Subcutaneous abdominal adipose tissue (tissue), 5 donors: ENCODE results near the gene DPRX.

Source experiments
- H3K27ac ChIP-seq: one replicate; pipeline ENCODE4 v1.7.0; 2013; ENCODE audit warnings: low read depth, mild to moderate bottlenecking, inconsistent platforms, low read length, moderate library complexity
- H3K27me3 ChIP-seq, 5 donors: one replicate each; pipeline ENCODE4 v1.7.0; 2013; ENCODE audit warnings: low read length in 5 of 5, inconsistent platforms in 1 of 5; ENCODE audit not compliant: control insufficient read depth in 5 of 5, insufficient read depth in 4 of 5
- H3K36me3 ChIP-seq, 5 donors: one replicate each; pipeline ENCODE4 v1.7.0; 2013; ENCODE audit warnings: low read length in 5 of 5; ENCODE audit not compliant: control insufficient read depth in 5 of 5, insufficient read depth in 5 of 5
- H3K4me1 ChIP-seq, 5 donors: one replicate each; pipeline ENCODE4 v1.7.0; 2013; ENCODE audit warnings: low read length in 5 of 5, mild to moderate bottlenecking in 3 of 5, moderate library complexity in 1 of 5; ENCODE audit not compliant: control insufficient read depth in 5 of 5, insufficient read depth in 5 of 5
- H3K4me3 ChIP-seq, 5 donors: one replicate each; pipeline ENCODE4 v1.7.0; 2013; ENCODE audit warnings: low read length in 5 of 5, low read depth in 1 of 5
- H3K9ac ChIP-seq, 5 donors: one replicate each; pipeline ENCODE4 v1.7.0; 2013; ENCODE audit warnings: low read length in 5 of 5, mild to moderate bottlenecking in 4 of 5, moderate library complexity in 3 of 5
- H3K9me3 ChIP-seq, 5 donors: one replicate each; pipeline ENCODE4 v1.7.0; 2013; ENCODE audit warnings: low read length in 5 of 5; ENCODE audit not compliant: control insufficient read depth in 5 of 5
- donor health status: healthy.
- donor health status: healthy.
- donor health status: healthy.
- donor health status: healthy.
- donor health status: healthy.

DPRX gene, protein sequence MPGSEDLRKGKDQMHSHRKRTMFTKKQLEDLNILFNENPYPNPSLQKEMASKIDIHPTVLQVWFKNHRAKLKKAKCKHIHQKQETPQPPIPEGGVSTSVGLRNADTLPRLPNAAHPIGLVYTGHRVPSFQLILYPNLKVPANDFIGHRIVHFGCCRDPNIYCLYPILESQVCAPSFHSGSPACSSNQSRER

DNA sequence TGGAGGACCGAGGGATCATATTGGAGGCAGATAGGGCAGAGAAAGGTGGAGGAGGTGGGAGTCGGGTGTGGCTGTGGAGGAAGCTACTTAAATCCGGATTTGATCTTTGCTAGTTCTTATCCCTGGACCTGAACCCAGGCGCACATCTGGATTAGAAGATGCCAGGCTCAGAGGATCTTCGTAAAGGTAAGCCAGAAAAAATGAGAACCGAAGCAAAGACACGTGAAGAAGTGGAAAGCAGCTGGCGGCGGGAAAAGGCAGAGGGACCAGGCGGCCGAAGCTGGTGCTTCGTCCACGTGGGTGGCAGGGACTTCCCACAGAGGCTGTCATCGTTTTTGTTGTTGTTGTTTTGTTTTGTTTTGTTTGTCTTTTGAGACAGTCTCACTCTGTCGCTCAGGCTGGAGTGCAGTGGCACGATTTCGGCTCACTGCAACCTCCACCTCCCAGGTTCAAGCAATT is at the start of gene DPRX:
Gene DPRX, plus strand, starts transcription at position 51 of the 459 bp plus-strand sequence. Its CDS starts 108 bp downstream, at position 159.
- H3K9me3 ChIP-seq, result no peaks in the 10 kb centered on the region
- no peaks in the 10 kb centered on the region for H3K4me1 ChIP-seq
- no peak within 1 kb of the TSS for H3K9ac ChIP-seq
- no peak within 1 kb of the TSS for H3K4me3 ChIP-seq
- H3K36me3 ChIP-seq, result no peaks in the 10 kb centered on the region
- H3K27me3 ChIP-seq, result no peaks in the 10 kb centered on the region
- no peak within 1 kb of the TSS for H3K27ac ChIP-seq

DNA sequence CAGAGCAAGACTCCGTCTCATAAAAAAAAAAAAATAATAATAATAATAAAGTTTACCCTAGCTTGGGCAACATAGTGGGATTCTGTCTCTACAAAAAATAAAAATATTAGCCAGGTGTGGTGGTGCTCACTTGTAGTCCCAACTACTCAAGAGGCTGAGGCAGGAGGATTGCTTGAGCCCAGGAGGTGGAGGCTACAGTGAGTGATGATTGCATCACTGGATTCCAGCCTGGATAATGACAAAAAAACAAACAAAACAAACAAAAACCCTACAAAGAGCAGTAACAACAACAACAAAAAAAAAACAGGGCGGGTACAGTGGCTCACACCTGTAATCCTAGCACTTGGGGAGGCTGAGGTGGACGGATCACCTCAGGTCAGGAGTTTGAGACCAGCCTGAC is 48.6 kb upstream of the DPRX start:
- Histone ChIP-seq H3K9me3 (peaks cover 0 to 9% (median 0%) of the 10 kb centered on the region in 5 donors), H3K4me1 (no peaks in the 10 kb centered on the region), H3K36me3 (peaks cover 0 to 8% (median 7%) of the 10 kb centered on the region in 5 donors), H3K9ac (no peak overlapping the region), H3K27me3 (no peaks in the 10 kb centered on the region), H3K27ac (no peak overlapping the region), H3K4me3 (no peak overlapping the region)

DNA sequence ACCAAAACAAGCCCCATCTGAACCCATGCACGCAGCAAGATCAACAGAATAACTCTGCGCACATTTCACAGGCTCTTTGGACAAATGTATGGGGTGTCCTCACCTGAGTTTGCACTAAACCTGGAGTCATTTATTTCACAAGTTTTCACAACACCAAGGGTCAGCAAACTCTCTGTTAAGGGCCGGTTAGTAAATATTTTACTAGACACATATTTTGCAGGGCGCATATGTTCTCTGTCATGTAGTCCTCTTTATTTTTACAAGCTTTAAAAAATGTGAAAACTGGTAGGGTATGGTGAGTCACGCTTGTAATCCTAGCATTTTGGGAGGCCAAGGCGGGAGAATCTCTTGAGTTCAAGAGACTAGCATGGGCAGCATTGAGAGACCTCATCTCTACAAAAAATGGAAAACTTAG is 45.5 kb upstream of the DPRX start:
- no peak overlapping the region for H3K4me3 ChIP-seq
- H3K27me3 ChIP-seq, result no peaks in the 10 kb centered on the region
- no peaks in the 10 kb centered on the region for H3K36me3 ChIP-seq
- H3K9me3 ChIP-seq, result no peaks in the 10 kb centered on the region
- no peaks in the 10 kb centered on the region for H3K4me1 ChIP-seq
- H3K27ac ChIP-seq, result no peak overlapping the region
- no peak overlapping the region for H3K9ac ChIP-seq

DNA sequence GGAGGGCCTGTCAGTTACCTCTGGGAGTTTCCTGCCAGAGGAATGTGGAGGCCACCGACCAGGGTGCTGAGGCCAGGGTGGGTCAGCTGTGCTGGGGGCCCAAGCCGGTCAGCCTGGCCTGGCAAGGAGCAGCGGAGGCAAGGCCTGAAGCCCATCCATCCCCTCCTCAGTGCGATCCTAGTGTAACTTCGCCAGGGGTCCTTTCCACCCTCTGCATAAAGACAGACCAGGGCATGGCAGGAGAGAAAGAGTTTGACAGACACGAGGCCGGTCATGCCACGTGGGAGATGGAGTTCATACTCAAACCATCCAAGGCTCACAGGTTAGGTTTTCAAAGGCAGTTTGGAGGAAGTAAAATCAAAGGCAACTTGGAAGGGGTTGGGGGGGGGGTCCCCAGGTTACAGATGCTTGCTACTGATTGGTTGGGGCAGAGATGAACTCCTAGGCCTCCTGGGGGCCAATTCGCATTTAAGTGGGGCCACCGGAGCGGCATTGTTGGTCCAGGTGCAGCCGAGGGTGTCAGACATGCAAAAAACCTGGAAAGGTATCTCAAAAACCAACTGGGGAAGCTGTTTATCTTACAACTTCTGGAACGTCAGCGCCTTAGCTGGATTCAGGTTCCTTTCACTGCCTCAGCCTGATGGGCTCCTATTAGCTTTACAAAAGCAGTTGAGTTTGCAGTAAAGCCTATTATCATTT is 36.8 kb upstream of the DPRX start:
- no peaks in the 10 kb centered on the region for H3K36me3 ChIP-seq
- no peaks in the 10 kb centered on the region for H3K27me3 ChIP-seq
- no peak overlapping the region for H3K4me3 ChIP-seq
- H3K27ac ChIP-seq, result no peak overlapping the region
- peaks cover 0 to 12% (median 5%) of the 10 kb centered on the region in 5 donors for H3K4me1 ChIP-seq
- H3K9me3 ChIP-seq, result no peaks in the 10 kb centered on the region
- H3K9ac ChIP-seq, result no peak overlapping the region

DNA sequence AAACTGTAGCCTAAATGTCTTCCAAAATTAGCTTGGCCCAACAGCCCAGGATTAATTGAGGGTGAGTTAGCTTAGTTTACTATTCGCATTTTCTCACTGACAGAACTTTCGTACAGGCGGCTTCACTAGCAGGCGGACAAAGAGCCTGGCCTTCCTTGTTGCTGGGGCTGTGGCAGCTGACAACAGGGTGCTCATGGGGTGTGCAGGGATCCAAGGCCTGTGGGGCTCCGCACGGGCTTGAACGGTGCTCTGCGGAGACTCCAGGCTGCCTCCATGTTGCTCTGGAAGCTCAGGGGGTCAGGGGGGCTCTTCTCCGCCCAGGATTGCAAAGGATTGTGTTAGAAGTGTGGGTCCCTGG is 36.3 kb upstream of the DPRX start:
- Histone ChIP-seq H3K4me1 (peaks cover 0 to 12% (median 5%) of the 10 kb centered on the region in 5 donors), H3K9ac (no peak overlapping the region), H3K9me3 (no peaks in the 10 kb centered on the region), H3K36me3 (no peaks in the 10 kb centered on the region), H3K4me3 (no peak overlapping the region), H3K27me3 (no peaks in the 10 kb centered on the region), H3K27ac (no peak overlapping the region)

DNA sequence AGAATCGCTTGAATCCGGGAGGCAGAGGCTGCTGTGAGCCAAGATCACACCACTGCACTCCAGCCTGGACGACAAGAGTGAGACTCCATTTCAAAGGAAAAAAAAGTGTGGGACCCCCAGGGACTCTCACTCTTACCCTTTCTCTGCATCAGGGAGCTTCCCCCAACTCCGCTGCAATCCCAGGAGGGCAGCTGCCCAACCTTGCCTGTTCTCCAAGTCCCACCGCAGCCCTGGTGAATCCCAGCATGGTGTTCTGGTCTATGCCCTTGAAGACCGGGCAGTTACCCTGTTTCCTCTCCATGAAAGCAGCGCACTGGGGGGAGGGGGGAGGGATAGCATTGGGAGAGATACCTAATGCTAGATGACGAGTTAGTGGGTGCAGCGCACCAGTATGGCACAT is 35.7 kb upstream of the DPRX start:
- no peak overlapping the region for H3K4me3 ChIP-seq
- peaks cover 0 to 2% (median 0%) of the 10 kb centered on the region in 5 donors for H3K9me3 ChIP-seq
- no peak overlapping the region for H3K9ac ChIP-seq
- no peaks in the 10 kb centered on the region for H3K27me3 ChIP-seq
- no peaks in the 10 kb centered on the region for H3K36me3 ChIP-seq
- H3K27ac ChIP-seq, result no peak overlapping the region
- H3K4me1 ChIP-seq, result peaks cover 0 to 12% (median 5%) of the 10 kb centered on the region in 5 donors

DNA sequence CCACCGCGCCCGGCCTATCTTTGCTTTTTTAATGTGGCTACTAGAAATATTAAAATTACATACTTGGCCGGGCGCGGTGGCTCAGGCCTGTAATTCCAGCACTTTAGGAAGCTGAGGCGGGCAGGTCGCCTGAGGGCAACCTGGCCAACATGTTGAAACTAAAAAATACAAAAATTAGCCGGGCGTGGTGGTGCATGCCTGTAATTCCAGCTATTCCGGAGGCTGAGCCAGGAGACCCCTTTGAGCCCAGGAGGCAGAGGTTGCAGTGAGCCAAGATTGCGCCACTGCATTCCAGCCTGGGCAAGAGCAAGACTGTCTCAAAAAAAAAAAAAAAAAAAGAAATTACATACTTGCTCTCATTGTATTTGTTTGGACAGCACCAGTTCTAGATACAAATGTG is 34.8 kb upstream of the DPRX start:
- no peaks in the 10 kb centered on the region for H3K36me3 ChIP-seq
- H3K9me3 ChIP-seq, result peaks cover 0 to 3% (median 0%) of the 10 kb centered on the region in 5 donors
- H3K4me3 ChIP-seq, result no peak overlapping the region
- peaks cover 0 to 12% (median 5%) of the 10 kb centered on the region in 5 donors for H3K4me1 ChIP-seq
- no peak overlapping the region for H3K27ac ChIP-seq
- no peaks in the 10 kb centered on the region for H3K27me3 ChIP-seq
- H3K9ac ChIP-seq, result no peak overlapping the region

DNA sequence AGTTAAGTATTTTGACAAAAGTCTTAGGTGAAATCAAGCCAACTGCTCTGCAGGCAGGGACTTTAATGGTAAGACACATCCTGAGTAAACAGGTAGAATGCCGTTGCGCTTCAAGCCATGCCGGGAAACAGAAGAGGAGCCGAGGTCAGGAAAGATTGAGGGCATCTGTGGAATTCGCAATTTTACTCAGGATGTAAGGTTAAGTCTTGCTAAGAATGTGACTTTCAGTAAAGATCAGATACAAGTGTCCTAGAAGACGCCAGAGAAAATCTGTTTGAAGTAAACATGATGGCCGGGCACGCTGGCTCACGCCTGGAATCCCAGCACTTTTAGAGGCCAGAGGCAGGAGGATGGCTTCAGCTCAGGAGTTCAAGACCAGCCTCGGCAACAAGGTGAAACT is 33.4 kb upstream of the DPRX start:
- Histone ChIP-seq H3K36me3 (no peaks in the 10 kb centered on the region), H3K4me1 (peaks cover 0 to 14% (median 5%) of the 10 kb centered on the region in 5 donors), H3K9me3 (peaks cover 0 to 3% (median 0%) of the 10 kb centered on the region in 5 donors), H3K4me3 (no peak overlapping the region), H3K27ac (no peak overlapping the region), H3K9ac (no peak overlapping the region), H3K27me3 (no peaks in the 10 kb centered on the region)

DNA sequence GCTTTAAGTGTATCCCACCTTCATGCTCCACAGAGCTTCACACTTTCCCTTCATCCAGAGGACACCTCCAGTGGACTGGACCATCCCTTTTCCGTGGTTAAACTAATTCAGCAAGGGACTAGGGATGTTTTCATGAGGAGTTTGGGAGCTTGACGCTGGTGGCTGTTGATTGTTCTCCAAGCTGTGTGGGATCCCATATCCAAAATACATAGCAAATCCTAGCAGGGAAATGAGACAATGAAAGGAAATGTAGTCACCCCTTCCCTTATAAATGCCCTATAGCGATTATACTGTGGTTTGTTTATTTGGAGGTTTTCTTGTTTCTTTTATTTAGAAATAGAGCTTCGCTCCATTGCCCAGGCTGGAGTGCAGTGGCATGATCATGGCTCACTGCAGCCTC is 31.6 kb upstream of the DPRX start:
- Histone ChIP-seq H3K9me3 (peaks cover 0 to 3% (median 0%) of the 10 kb centered on the region in 5 donors), H3K4me3 (peak overlapping the region in 3 of 5 donors; percentile 10 to 30 (median 17)), H3K4me1 (peaks cover 0 to 14% (median 7%) of the 10 kb centered on the region in 5 donors)

DNA sequence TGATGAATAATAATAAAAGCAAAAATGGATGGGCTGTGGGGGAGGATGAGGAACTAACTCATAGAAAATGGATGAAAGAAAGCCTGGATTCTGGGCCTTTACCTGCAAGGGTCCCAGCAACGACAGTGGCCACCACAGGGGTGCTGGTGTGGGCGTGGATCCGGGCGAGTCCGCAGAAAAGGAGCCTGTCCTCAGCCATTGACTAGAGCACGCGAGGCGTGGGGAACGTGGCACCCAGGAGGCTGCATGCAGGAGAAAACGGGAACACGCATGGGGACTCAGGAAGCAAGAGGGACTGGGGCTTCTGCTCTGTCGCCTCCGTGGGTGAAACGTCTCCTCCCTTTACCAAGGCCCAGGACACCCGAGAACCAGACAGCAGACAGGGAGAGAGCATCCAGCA is 25.8 kb upstream of the DPRX start:
- Histone ChIP-seq H3K4me1 (peaks cover 0 to 7% (median 0%) of the 10 kb centered on the region in 5 donors), H3K27me3 (peaks cover 0 to 3% (median 0%) of the 10 kb centered on the region in 5 donors), H3K36me3 (no peaks in the 10 kb centered on the region), H3K9ac (no peak overlapping the region), H3K27ac (no peak overlapping the region), H3K4me3 (no peak overlapping the region), H3K9me3 (peaks cover 0 to 1% (median 0%) of the 10 kb centered on the region in 5 donors)

More for the DNA sequence above, 31.6 kb upstream of the DPRX start:
- H3K36me3 ChIP-seq, result no peaks in the 10 kb centered on the region
- peak overlapping the region; percentile 54 for H3K27ac ChIP-seq
- no peaks in the 10 kb centered on the region for H3K27me3 ChIP-seq
- H3K9ac ChIP-seq, result no peak overlapping the region
